ENCODE results near the gene SRRD. TPM values are rescaled to one million over a fixed set of nuclear protein-coding genes. Genes with fewer than 3 reads are reported as not detected.

The SRRD gene
- total RNA-seq, 1 experiment from 2014 or later: 21.9 TPM

GRCh38 chr22:26486394-26486793 is 2.7 kb downstream of the SRRD start:
- Histone ChIP-seq H3K4me3 (ENCODE audit: low read depth in 2 of 2, low read length in 2 of 2) (no peak overlapping the region), H3K9me3 (ENCODE audit: control insufficient read depth, insufficient read depth, low read depth, low read length) (no peaks in the 10 kb centered on the region), H3K36me3 (ENCODE audit: control insufficient read depth, insufficient read depth, low read length) (peaks cover 9% of the 10 kb centered on the region), H3K27me3 (ENCODE audit: control insufficient read depth, insufficient read depth, low read length) (no peaks in the 10 kb centered on the region), H3K4me1 (ENCODE audit: control insufficient read depth, insufficient read depth, low read length) (peaks cover 17% of the 10 kb centered on the region), H3K27ac (ENCODE audit: low read length) (no peak overlapping the region)
- ATAC-seq: no peak
- TF ChIP-seq SIN3A (IDR thresholded peaks at IDR 0.05; ENCODE audit: borderline replicate concordance, insufficient read depth, low read depth, low read length) (no peak), TCF7L2 (IDR thresholded peaks at IDR 0.05; ENCODE audit: low read depth, low read length) (no peak), POLR2AphosphoS5 (IDR thresholded peaks at IDR 0.05; ENCODE audit: low read depth, low read length) (no peak), REST (IDR thresholded peaks at IDR 0.05; ENCODE audit: insufficient read depth in 1 of 2, low read depth in 2 of 2, low read length in 1 of 2) (no peak), CTCF (IDR thresholded peaks at IDR 0.05) (no peak)
- in situ Hi-C loops (cut with HindIII; ENCODE audit: low pct_unique_long_range_greater_than_20kb, low sequenced_read_pairs): no loop called here
- intact Hi-C loops (cut with micrococcal nuclease; ENCODE audit: unreplicated experiment): no loop called here
- DNase-seq (ENCODE audit: low read depth, low spot score): no peak
- BruUV-seq (replicated peaks): no TSS peak
- POLR2A ChIA-PET: interaction anchor here (0.7 kb wide), 1 partner anchor 35 kb away, joined by 8 read pairs; no protein-coding TSS in a partner anchor
- CTCF ChIA-PET: no interaction called here

GRCh38 chr22:26487996-26488395 is 4.3 kb downstream of the SRRD start:
- POLR2A ChIA-PET: no interaction called here
- Histone ChIP-seq H3K27me3 (ENCODE audit: control insufficient read depth, insufficient read depth, low read length) (no peaks in the 10 kb centered on the region), H3K4me3 (ENCODE audit: low read depth in 2 of 2, low read length in 2 of 2) (no peak overlapping the region), H3K36me3 (ENCODE audit: control insufficient read depth, insufficient read depth, low read length) (peaks cover 10% of the 10 kb centered on the region), H3K9me3 (ENCODE audit: control insufficient read depth, insufficient read depth, low read depth, low read length) (no peaks in the 10 kb centered on the region), H3K4me1 (ENCODE audit: control insufficient read depth, insufficient read depth, low read length) (peaks cover 3% of the 10 kb centered on the region; the same call in 1 of the 2 replicates), H3K27ac (ENCODE audit: low read length) (no peak overlapping the region)
- CTCF ChIA-PET: no interaction called here
- ATAC-seq (no peak), DNase-seq (ENCODE audit: low read depth, low spot score) (no peak)
- intact Hi-C loops (cut with micrococcal nuclease; ENCODE audit: unreplicated experiment): no loop called here
- no TSS peak for BruUV-seq (replicated peaks)
- in situ Hi-C loops (cut with HindIII; ENCODE audit: low pct_unique_long_range_greater_than_20kb, low sequenced_read_pairs): no loop called here
- no peak for TF ChIP-seq POLR2AphosphoS5 (IDR thresholded peaks at IDR 0.05; ENCODE audit: low read depth, low read length)
- no peak for TF ChIP-seq TCF7L2 (IDR thresholded peaks at IDR 0.05; ENCODE audit: low read depth, low read length)
- no peak for TF ChIP-seq CTCF (IDR thresholded peaks at IDR 0.05)
- TF ChIP-seq SIN3A (IDR thresholded peaks at IDR 0.05; ENCODE audit: borderline replicate concordance, insufficient read depth, low read depth, low read length): no peak

Measured in Panc1 (cell line).